Mucosa of descending colon (tissue), 3 donors: ENCODE measurements around the gene CLIC5. TPM values are rescaled to one million over a fixed set of nuclear protein-coding genes. Genes with fewer than 3 reads are reported as not detected.

Source experiments
- ATAC-seq: fragments of 200-7000 bp; cut with Tn5 transposase; one replicate; pipeline ENCODE4 v1.9.1; 2020; ENCODE audit warnings: mild to moderate bottlenecking, moderate library complexity
- DNase-seq, 3 donors: peaks; one replicate each; pipeline ENCODE4 v3.0.0-alpha.2; 2020
- H3K36me3 ChIP-seq: fragments of 200-600 bp; one replicate; pipeline ENCODE4 v1.8.0; 2021; ENCODE audit warnings: low read depth, mild to moderate bottlenecking
- H3K4me1 ChIP-seq: fragments of 200-600 bp; one replicate; pipeline ENCODE4 v1.8.0; 2021; ENCODE audit warnings: low read depth, mild to moderate bottlenecking
- H3K4me3 ChIP-seq: fragments of 200-600 bp; one replicate; pipeline ENCODE4 v1.8.0; 2021; ENCODE audit warnings: mild to moderate bottlenecking
- H3K9me3 ChIP-seq: fragments of 200-600 bp; one replicate; pipeline ENCODE4 v1.8.0; 2021; ENCODE audit warnings: mild to moderate bottlenecking
- CTCF ChIP-seq: fragments of 200-600 bp; IDR thresholded peaks from one replicate; pipeline ENCODE4 v1.8.0; 2022; ENCODE audit warnings: antibody characterized with exemption, mild to moderate bottlenecking
- intact Hi-C, 2 donors: fragments of 100-400 bp; cut with DNase I in 1 of 2; cut with micrococcal nuclease in 1 of 2; formaldehyde crosslinking; loops; one replicate each; pipeline versions ENCODE4 v1.11.0 to v1.11.1; 2022; cut with DNase I, micrococcal nuclease
- total RNA-seq, 3 donors: library from RNA; stranded (reverse); fragmentation: NEBNext Ultra II Directional in 2 of 3; extraction: Animal tissue kit (Norgen Biotek cat#: 25700) in 2 of 3; gene quantifications; one replicate each; pipeline versions ENCODE4 v1.2.1 to v1.2.4, GENCODE V29; 2021 to 2023
- donor health status: DM: no; HTN: no; CAD: no; lungs with moderate emphysema.
- donor health status: DM: no; HTN: no; CAD: no.
- donor health status: DM: no; HTN: yes; CAD: no.

The CLIC5 gene
- total RNA-seq, 3 donors from 2014 or later, result 149 to 242 (median 215) TPM

GRCh38 chr6:45956176-45956575, 59.5 kb downstream of the CLIC5 start:
- H3K9me3 ChIP-seq, result no peaks in the 10 kb centered on the region
- ATAC-seq (no peak), DNase-seq (no peak)
- no peak for TF ChIP-seq CTCF
- no peaks in the 10 kb centered on the region for H3K36me3 ChIP-seq
- intact Hi-C loops, result no loop called here
- H3K4me3 ChIP-seq, result no peak overlapping the region
- peaks cover 5% of the 10 kb centered on the region for H3K4me1 ChIP-seq

GRCh38 chr6:45955597-45955996, 60.1 kb downstream of the CLIC5 start:
- no peak for TF ChIP-seq CTCF
- no peaks in the 10 kb centered on the region for H3K9me3 ChIP-seq
- DNase-seq (no peak), ATAC-seq (no peak)
- H3K4me3 ChIP-seq, result no peak overlapping the region
- intact Hi-C loops, result no loop called here
- H3K36me3 ChIP-seq, result no peaks in the 10 kb centered on the region
- peaks cover 5% of the 10 kb centered on the region for H3K4me1 ChIP-seq

GRCh38 chr6:45952546-45952945, 63.1 kb downstream of the CLIC5 start:
- ATAC-seq (peak; percentile 44), DNase-seq (peak in 1 of 3 donors; percentile 34)
- no peaks in the 10 kb centered on the region for H3K36me3 ChIP-seq
- no peak for TF ChIP-seq CTCF
- intact Hi-C loops, result no loop called here
- peaks cover 5% of the 10 kb centered on the region for H3K4me1 ChIP-seq
- H3K9me3 ChIP-seq, result no peaks in the 10 kb centered on the region
- no peak overlapping the region for H3K4me3 ChIP-seq

GRCh38 chr6:45952168-45952529, 63.5 kb downstream of the CLIC5 start:
- Histone ChIP-seq H3K9me3 (no peaks in the 10 kb centered on the region), H3K36me3 (no peaks in the 10 kb centered on the region), H3K4me1 (peaks cover 5% of the 10 kb centered on the region), H3K4me3 (no peak overlapping the region)
- peak; percentile 40 for ATAC-seq
- DNase-seq, result no peak
- intact Hi-C loops, result no loop called here
- TF ChIP-seq CTCF, result no peak

GRCh38 chr6:45951321-45952167, 64.1 kb downstream of the CLIC5 start:
- Histone ChIP-seq H3K36me3 (no peaks in the 10 kb centered on the region), H3K4me3 (no peak overlapping the region), H3K9me3 (no peaks in the 10 kb centered on the region), H3K4me1 (peaks cover 5% of the 10 kb centered on the region)
- DNase-seq (peak in 2 of 3 donors; percentile 43 to 47), ATAC-seq (peak; percentile 82)
- intact Hi-C loops, result no loop called here
- TF ChIP-seq CTCF, result no peak
